ENCODE data around the gene FBXO11. TPM values are rescaled to one million over a fixed set of nuclear protein-coding genes. Genes with fewer than 3 reads are reported as not detected.
"Not testable (repeated sequence)": the region's sequence is repeated elsewhere in the genome, so short reads cannot be mapped to it uniquely, and the experiment has no call there.

FBXO11 gene
- total RNA-seq, 1 donor from 2014 or later = 75.0 TPM

- no peak for TF ChIP-seq CTCF (IDR thresholded peaks at IDR 0.05)
- intact Hi-C loops (cut with DNase I) = no loop called here
- DNase-seq = no peak
These were observed 31.4 kb upstream of the FBXO11 start for GRCh38 chr2:47937677-47938076.

GRCh38 chr2:47935071-47935470 lies 28.8 kb upstream of the FBXO11 start:
- H3K9me3 ChIP-seq = no peaks in the 10 kb centered on the region
- H3K4me1 ChIP-seq = no peaks in the 10 kb centered on the region
- intact Hi-C loops (cut with DNase I) = no loop called here
- H3K27me3 ChIP-seq (ENCODE audit: low read depth) = no peaks in the 10 kb centered on the region
- ATAC-seq = no peak
- no peak for DNase-seq
- no peaks in the 10 kb centered on the region for H3K36me3 ChIP-seq
- H3K27ac ChIP-seq = no peak overlapping the region
- TF ChIP-seq CTCF (IDR thresholded peaks at IDR 0.05) = no peak
- no peak overlapping the region for H3K4me3 ChIP-seq

More at GRCh38 chr2:47937677-47938076, 31.4 kb upstream of the FBXO11 start:
- H3K4me1 ChIP-seq = no peaks in the 10 kb centered on the region
- no peaks in the 10 kb centered on the region for H3K36me3 ChIP-seq
- H3K27me3 ChIP-seq (ENCODE audit: low read depth) = no peaks in the 10 kb centered on the region
- ATAC-seq = no peak
- H3K4me3 ChIP-seq = no peak overlapping the region
- H3K27ac ChIP-seq = no peak overlapping the region
- no peaks in the 10 kb centered on the region for H3K9me3 ChIP-seq

- no peaks in the 10 kb centered on the region for H3K36me3 ChIP-seq
- no peaks in the 10 kb centered on the region for H3K4me1 ChIP-seq
- no peak overlapping the region for H3K27ac ChIP-seq
- ATAC-seq (no peak), DNase-seq (no peak)
- H3K9me3 ChIP-seq = no peaks in the 10 kb centered on the region
- no peak overlapping the region for H3K4me3 ChIP-seq
- no peak for TF ChIP-seq CTCF (IDR thresholded peaks at IDR 0.05)
- no peaks in the 10 kb centered on the region for H3K27me3 ChIP-seq (ENCODE audit: low read depth)
- intact Hi-C loops (cut with DNase I) = no loop called here
These were observed 11.7 kb upstream of the FBXO11 start for GRCh38 chr2:47918043-47918442.

- no peak overlapping the region for H3K27ac ChIP-seq
- no peaks in the 10 kb centered on the region for H3K27me3 ChIP-seq (ENCODE audit: low read depth)
- no peaks in the 10 kb centered on the region for H3K4me1 ChIP-seq
- H3K4me3 ChIP-seq = no peak overlapping the region
- H3K36me3 ChIP-seq = no peaks in the 10 kb centered on the region
- H3K9me3 ChIP-seq = no peaks in the 10 kb centered on the region
- intact Hi-C loops (cut with DNase I) = no loop called here
- ATAC-seq = peak in 1 of 2 donors; percentile 42
- TF ChIP-seq CTCF (IDR thresholded peaks at IDR 0.05) = no peak
- DNase-seq = no peak
These were observed 11.1 kb upstream of the FBXO11 start for GRCh38 chr2:47917276-47917961.

- no peak overlapping the region for H3K27ac ChIP-seq
- TF ChIP-seq CTCF (IDR thresholded peaks at IDR 0.05) = no peak
- no peaks in the 10 kb centered on the region for H3K4me1 ChIP-seq
- no peaks in the 10 kb centered on the region for H3K27me3 ChIP-seq (ENCODE audit: low read depth)
- H3K9me3 ChIP-seq = no peaks in the 10 kb centered on the region
- H3K4me3 ChIP-seq = no peak overlapping the region
- intact Hi-C loops (cut with DNase I) = no loop called here
- DNase-seq = no peak
- no peak for ATAC-seq
- H3K36me3 ChIP-seq = no peaks in the 10 kb centered on the region
These were observed 10.1 kb upstream of the FBXO11 start for GRCh38 chr2:47916412-47916811.

GRCh38 chr2:47910662-47911061 lies 4.4 kb upstream of the FBXO11 start:
- DNase-seq; H3K9me3 ChIP-seq; ATAC-seq; intact Hi-C loops (cut with DNase I); H3K4me3 ChIP-seq; H3K27me3 ChIP-seq (ENCODE audit: low read depth); H3K36me3 ChIP-seq; H3K27ac ChIP-seq; H3K4me1 ChIP-seq: not testable (repeated sequence)

All from lower lobe of right lung (tissue), 2 donors.